Naive thymus-derived CD4-positive, alpha-beta T cell (primary cell): ENCODE measurements around the gene FRMPD4. TPM values are rescaled to one million over a fixed set of nuclear protein-coding genes. Genes with fewer than 3 reads are reported as not detected.

Source experiments
- ATAC-seq: fragments of 150-1000 bp; cut with Tn5 transposase; 2 replicates; pipeline ENCODE4 v1.10.0; 2021; ENCODE audit warnings: mild to moderate bottlenecking, moderate library complexity
- CTCF ChIA-PET: fragments of 350-600 bp; sonication (Branson Sonifier 250); formaldehyde crosslinking; loops from one replicate; lab custom pipeline; 2021; ENCODE audit warnings: antibody characterized with exemption; lab: Charles Lee
- POLR2A ChIA-PET: fragments of 350-600 bp; sonication (Branson Sonifier 250); formaldehyde crosslinking; loops from one replicate; lab custom pipeline; 2021; ENCODE audit warnings: antibody characterized with exemption, inconsistent platforms; lab: Charles Lee
- DNase-seq, 9 donors: peaks; one replicate each; pipeline versions ENCODE4 v3.0.0 to v3.0.0-alpha.2; 2020 to 2022; ENCODE audit warnings: mixed read lengths in 1 of 9
- H3K27ac ChIP-seq: one replicate; pipeline ENCODE4 v1.7.0; 2013; ENCODE audit warnings: mild to moderate bottlenecking, low read depth, low read length, moderate library complexity
- H3K27me3 ChIP-seq, 2 donors: one replicate each; pipeline ENCODE4 v1.7.0; 2013; ENCODE audit warnings: low read length in 2 of 2, mild to moderate bottlenecking in 2 of 2, moderate library complexity in 2 of 2; ENCODE audit not compliant: control insufficient read depth in 2 of 2, insufficient read depth in 2 of 2
- H3K36me3 ChIP-seq, 3 experiments: 1 replicate in 2 of 3; 2 replicates in 1 of 3; pipeline ENCODE4 v1.7.0; 2013; ENCODE audit warnings: low read length in 3 of 3, mild to moderate bottlenecking in 3 of 3, moderate library complexity in 1 of 3; ENCODE audit not compliant: insufficient read depth in 3 of 3, control insufficient read depth in 2 of 3
- H3K4me1 ChIP-seq, 2 donors: one replicate each; pipeline ENCODE4 v1.7.0; 2013; ENCODE audit warnings: low read length in 2 of 2, mild to moderate bottlenecking in 2 of 2, moderate library complexity in 1 of 2; ENCODE audit not compliant: control insufficient read depth in 2 of 2, insufficient read depth in 2 of 2
- H3K4me3 ChIP-seq: 2 replicates; pipeline ENCODE4 v1.7.0; 2013; ENCODE audit warnings: mild to moderate bottlenecking, low read length
- H3K9me3 ChIP-seq, 3 experiments: 1 replicate in 2 of 3; 2 replicates in 1 of 3; pipeline ENCODE4 v1.7.0; 2013; ENCODE audit warnings: low read length in 3 of 3; ENCODE audit not compliant: control insufficient read depth in 2 of 3
- H3K27ac Mint-ChIP-seq, 9 donors: one replicate each; pipeline ENCODE4 v1.8.0; 2020 to 2022; ENCODE audit warnings: mixed read lengths in 9 of 9, mild to moderate bottlenecking in 8 of 9, moderate library complexity in 5 of 9, inconsistent platforms in 2 of 9
- H3K27me3 Mint-ChIP-seq, 5 donors: one replicate each; pipeline ENCODE4 v1.8.0; 2021 to 2022; ENCODE audit warnings: mixed read lengths in 5 of 5, mild to moderate bottlenecking in 1 of 5
- H3K36me3 Mint-ChIP-seq, 5 donors: one replicate each; pipeline ENCODE4 v1.8.0; 2020 to 2022; ENCODE audit warnings: mixed read lengths in 5 of 5, mild to moderate bottlenecking in 3 of 5, inconsistent platforms in 1 of 5
- H3K4me1 Mint-ChIP-seq, 7 donors: one replicate each; pipeline ENCODE4 v1.8.0; 2020 to 2022; ENCODE audit warnings: mixed read lengths in 7 of 7, mild to moderate bottlenecking in 3 of 7, inconsistent platforms in 1 of 7
- H3K4me3 Mint-ChIP-seq, 10 donors: one replicate each; pipeline ENCODE4 v1.8.0; 2020 to 2022; ENCODE audit warnings: mild to moderate bottlenecking in 10 of 10, mixed read lengths in 10 of 10, moderate library complexity in 6 of 10, inconsistent platforms in 2 of 10
- H3K9me3 Mint-ChIP-seq, 11 donors: one replicate each; pipeline ENCODE4 v1.8.0; 2020 to 2022; ENCODE audit warnings: mixed read lengths in 11 of 11, mild to moderate bottlenecking in 4 of 11, inconsistent platforms in 1 of 11, moderate library complexity in 1 of 11
- intact Hi-C, 2 donors: fragments of 100-400 bp; cut with micrococcal nuclease; formaldehyde crosslinking; loops; one replicate each; pipeline ENCODE4 v1.15.1; 2023
- polyA plus RNA-seq, 2 donors: library from polyadenylated mRNA; unstranded; fragments of 300-500 nt; fragmentation: Illumina TruSeq; gene quantifications; one replicate each; pipeline ENCODE4 v1.2.3, GENCODE V29; 2021
- total RNA-seq, 6 experiments: library from RNA in 5 of 6; stranded (reverse) in 5 of 6; gene quantifications; 1 replicate in 5 of 6; 2 replicates in 1 of 6; pipeline ENCODE4 v1.2.3 and lab custom pipeline; 2021 to 2026

Gene FRMPD4
- total and polyA plus RNA-seq, 7 experiments from 2014 or later = not detected

- intact Hi-C loops = no loop called here
- H3K27ac Mint-ChIP-seq = no peak overlapping the region
- Histone ChIP-seq H3K36me3 (no peaks in the 10 kb centered on the region), H3K4me1 (no peaks in the 10 kb centered on the region), H3K4me3 (no peak overlapping the region), H3K27me3 (no peaks in the 10 kb centered on the region), H3K9me3 (no peaks in the 10 kb centered on the region), H3K27ac (no peak overlapping the region)
- CTCF ChIA-PET = interaction anchor here (0.7 kb wide), 1 partner anchor 138 kb away, joined by 3 read pairs; no protein-coding TSS in a partner anchor
- POLR2A ChIA-PET = no interaction called here
- peaks cover 0 to 4% (median 0%) of the 10 kb centered on the region in 5 donors for H3K27me3 Mint-ChIP-seq
- no peaks in the 10 kb centered on the region for H3K4me1 Mint-ChIP-seq
- no peaks in the 10 kb centered on the region for H3K36me3 Mint-ChIP-seq
- no peak overlapping the region for H3K4me3 Mint-ChIP-seq
- DNase-seq = no peak
- peaks cover 0 to 4% (median 0%) of the 10 kb centered on the region in 11 donors for H3K9me3 Mint-ChIP-seq
- no peak for ATAC-seq
These were observed 432.7 kb downstream of the FRMPD4 start for GRCh38 chrX:12570859-12571501.

- CTCF ChIA-PET = no interaction called here
- H3K27ac Mint-ChIP-seq = no peak overlapping the region
- H3K27me3 Mint-ChIP-seq = peaks cover 0 to 13% (median 6%) of the 10 kb centered on the region in 5 donors
- H3K27me3 ChIP-seq = no peaks in the 10 kb centered on the region
- ATAC-seq = no peak
- no peak for DNase-seq
- POLR2A ChIA-PET = no interaction called here
- no peaks in the 10 kb centered on the region for H3K4me1 ChIP-seq
- no peaks in the 10 kb centered on the region for H3K36me3 ChIP-seq
- H3K4me1 Mint-ChIP-seq = no peaks in the 10 kb centered on the region
- H3K9me3 Mint-ChIP-seq = peaks cover 0 to 4% (median 0%) of the 10 kb centered on the region in 11 donors
- H3K9me3 ChIP-seq = no peaks in the 10 kb centered on the region
- intact Hi-C loops = no loop called here
- no peak overlapping the region for H3K4me3 Mint-ChIP-seq
- H3K27ac ChIP-seq = no peak overlapping the region
- no peaks in the 10 kb centered on the region for H3K36me3 Mint-ChIP-seq
- no peak overlapping the region for H3K4me3 ChIP-seq
These were observed 441.0 kb downstream of the FRMPD4 start for GRCh38 chrX:12579311-12579710.

GRCh38 chrX:12580548-12580947 lies 442.3 kb downstream of the FRMPD4 start:
- Histone ChIP-seq H3K9me3 (no peaks in the 10 kb centered on the region), H3K4me1 (no peaks in the 10 kb centered on the region), H3K36me3 (no peaks in the 10 kb centered on the region), H3K27me3 (no peaks in the 10 kb centered on the region), H3K27ac (no peak overlapping the region), H3K4me3 (no peak overlapping the region)
- Mint-ChIP-seq H3K27ac (no peak overlapping the region), H3K27me3 (peaks cover 0 to 9% (median 6%) of the 10 kb centered on the region in 5 donors), H3K4me3 (no peak overlapping the region), H3K36me3 (no peaks in the 10 kb centered on the region), H3K9me3 (peaks cover 0 to 4% (median 0%) of the 10 kb centered on the region in 11 donors), H3K4me1 (no peaks in the 10 kb centered on the region)
- ChIA-PET POLR2A (no interaction called here), CTCF (no interaction called here)
- ATAC-seq (no peak), DNase-seq (no peak)
- intact Hi-C loops = no loop called here

- H3K27ac Mint-ChIP-seq = no peak overlapping the region
- DNase-seq (no peak), ATAC-seq (no peak)
- H3K9me3 Mint-ChIP-seq = peaks cover 0 to 4% (median 0%) of the 10 kb centered on the region in 11 donors
- H3K27me3 Mint-ChIP-seq = peaks cover 0 to 9% (median 6%) of the 10 kb centered on the region in 5 donors
- no peaks in the 10 kb centered on the region for H3K27me3 ChIP-seq
- CTCF ChIA-PET = no interaction called here
- H3K4me1 ChIP-seq = no peaks in the 10 kb centered on the region
- no peaks in the 10 kb centered on the region for H3K9me3 ChIP-seq
- H3K4me1 Mint-ChIP-seq = no peaks in the 10 kb centered on the region
- no peak overlapping the region for H3K27ac ChIP-seq
- no peaks in the 10 kb centered on the region for H3K36me3 Mint-ChIP-seq
- no peaks in the 10 kb centered on the region for H3K36me3 ChIP-seq
- intact Hi-C loops = no loop called here
- H3K4me3 ChIP-seq = no peak overlapping the region
- H3K4me3 Mint-ChIP-seq = no peak overlapping the region
- POLR2A ChIA-PET = no interaction called here
These were observed 443.3 kb downstream of the FRMPD4 start for GRCh38 chrX:12581546-12581945.

- Histone ChIP-seq H3K9me3 (no peaks in the 10 kb centered on the region), H3K27ac (no peak overlapping the region), H3K36me3 (no peaks in the 10 kb centered on the region), H3K4me1 (no peaks in the 10 kb centered on the region), H3K4me3 (no peak overlapping the region), H3K27me3 (no peaks in the 10 kb centered on the region)
- ATAC-seq (no peak), DNase-seq (no peak)
- no peak overlapping the region for H3K4me3 Mint-ChIP-seq
- H3K9me3 Mint-ChIP-seq = peaks cover 0 to 2% (median 0%) of the 10 kb centered on the region in 11 donors
- no peaks in the 10 kb centered on the region for H3K36me3 Mint-ChIP-seq
- no peaks in the 10 kb centered on the region for H3K4me1 Mint-ChIP-seq
- peaks cover 0 to 4% (median 0%) of the 10 kb centered on the region in 5 donors for H3K27me3 Mint-ChIP-seq
- no peak overlapping the region for H3K27ac Mint-ChIP-seq
- intact Hi-C loops = no loop called here
- POLR2A ChIA-PET = no interaction called here
- CTCF ChIA-PET = no interaction called here
These were observed 444.4 kb downstream of the FRMPD4 start for GRCh38 chrX:12582649-12583048.

GRCh38 chrX:12583543-12583942 lies 445.3 kb downstream of the FRMPD4 start:
- no peak overlapping the region for H3K4me3 ChIP-seq
- Mint-ChIP-seq H3K4me1 (no peaks in the 10 kb centered on the region), H3K9me3 (peaks cover 0 to 2% (median 0%) of the 10 kb centered on the region in 11 donors), H3K36me3 (no peaks in the 10 kb centered on the region), H3K27ac (no peak overlapping the region), H3K4me3 (no peak overlapping the region), H3K27me3 (peaks cover 0 to 4% (median 0%) of the 10 kb centered on the region in 5 donors)
- POLR2A ChIA-PET = no interaction called here
- ATAC-seq (no peak), DNase-seq (no peak)
- intact Hi-C loops = no loop called here
- CTCF ChIA-PET = no interaction called here
- no peaks in the 10 kb centered on the region for H3K36me3 ChIP-seq
- H3K27ac ChIP-seq = no peak overlapping the region
- no peaks in the 10 kb centered on the region for H3K4me1 ChIP-seq
- H3K27me3 ChIP-seq = no peaks in the 10 kb centered on the region
- no peaks in the 10 kb centered on the region for H3K9me3 ChIP-seq

GRCh38 chrX:12595720-12596119 lies 457.4 kb downstream of the FRMPD4 start:
- CTCF ChIA-PET = no interaction called here
- Mint-ChIP-seq H3K36me3 (no peaks in the 10 kb centered on the region), H3K9me3 (peaks cover 0 to 2% (median 0%) of the 10 kb centered on the region in 11 donors)

More at GRCh38 chrX:12595720-12596119, 457.4 kb downstream of the FRMPD4 start:
- H3K4me3 Mint-ChIP-seq = no peak overlapping the region
- DNase-seq = no peak
- no peaks in the 10 kb centered on the region for H3K4me1 ChIP-seq
- H3K27ac ChIP-seq = no peak overlapping the region
- no peaks in the 10 kb centered on the region for H3K27me3 ChIP-seq
- no peaks in the 10 kb centered on the region for H3K9me3 ChIP-seq
- peaks cover 0 to 2% (median 0%) of the 10 kb centered on the region in 7 donors for H3K4me1 Mint-ChIP-seq
- H3K36me3 ChIP-seq = no peaks in the 10 kb centered on the region
- no peak overlapping the region for H3K27ac Mint-ChIP-seq
- no peak overlapping the region for H3K4me3 ChIP-seq
- POLR2A ChIA-PET = no interaction called here
- ATAC-seq = no peak
- intact Hi-C loops = no loop called here
- peaks cover 0 to 4% (median 0%) of the 10 kb centered on the region in 5 donors for H3K27me3 Mint-ChIP-seq
